SIG-M5 treated with dmso at 0.1 percent for 504 hours (cell line): ENCODE results near the gene RBFOX2.

Experiments
- DNase-seq: peaks from one replicate; lab custom pipeline; 2025; ENCODE audit not compliant: unreplicated experiment; lab: John Stamatoyannopoulos, UW

The RBFOX2 gene

DNA sequence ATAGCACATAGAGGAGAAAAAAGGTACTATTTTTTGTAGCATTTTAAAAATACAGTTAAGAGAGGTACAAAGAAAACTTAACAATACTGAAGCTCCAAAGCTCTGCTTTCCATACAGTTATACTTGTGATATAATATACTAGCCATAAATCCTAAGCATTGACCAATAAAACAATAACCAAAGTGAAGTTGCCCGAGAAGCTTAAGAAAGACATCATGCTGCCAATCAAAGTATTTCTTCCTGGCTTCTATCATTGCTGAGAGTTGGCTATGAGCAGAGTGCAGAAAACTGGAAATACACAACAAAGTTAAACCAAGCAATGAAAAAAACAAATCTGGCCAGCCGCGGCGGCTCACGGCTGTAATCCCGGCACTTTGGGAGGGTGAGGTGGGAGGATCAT is 84.2 kb downstream of the RBFOX2 start:
- DNase-seq: no peak

DNA sequence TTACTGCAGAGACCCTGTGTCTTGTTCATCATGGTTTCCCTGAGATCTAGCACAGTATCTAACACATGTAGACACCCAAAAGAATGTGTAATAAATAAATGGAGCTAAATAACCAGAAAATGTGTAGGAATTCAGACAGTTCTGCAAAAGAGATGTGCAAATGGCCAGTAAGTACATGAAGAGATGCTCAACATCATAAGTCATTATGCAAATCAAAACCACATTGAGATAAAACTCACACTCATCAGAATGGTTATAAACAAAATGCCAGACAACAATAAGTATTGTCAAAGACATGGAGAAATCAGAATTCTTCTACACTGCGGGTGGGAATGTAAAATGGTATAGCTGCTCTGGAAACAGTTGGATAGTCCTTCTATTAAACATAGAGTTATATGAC is 88.5 kb downstream of the RBFOX2 start:
- no peak for DNase-seq

DNA sequence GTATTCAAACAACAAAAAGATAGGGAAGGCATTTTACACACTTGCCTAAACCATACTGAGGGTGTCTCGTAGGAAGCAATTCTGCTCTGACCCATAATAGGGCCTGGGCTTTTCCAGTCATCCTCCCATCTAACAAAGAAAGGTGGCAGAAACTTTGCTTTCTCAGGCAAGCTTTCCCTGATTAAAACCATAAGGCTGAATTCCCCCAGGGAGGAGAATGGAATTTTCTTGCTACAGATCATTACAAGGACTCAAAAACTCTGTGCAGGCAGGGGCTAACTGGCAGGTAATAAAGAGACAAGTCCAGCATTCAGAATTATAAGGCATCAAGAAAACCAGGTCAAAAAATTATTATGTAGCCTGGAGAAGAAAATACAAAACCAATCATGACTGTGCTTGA is 90.4 kb downstream of the RBFOX2 start:
- DNase-seq: no peak

DNA sequence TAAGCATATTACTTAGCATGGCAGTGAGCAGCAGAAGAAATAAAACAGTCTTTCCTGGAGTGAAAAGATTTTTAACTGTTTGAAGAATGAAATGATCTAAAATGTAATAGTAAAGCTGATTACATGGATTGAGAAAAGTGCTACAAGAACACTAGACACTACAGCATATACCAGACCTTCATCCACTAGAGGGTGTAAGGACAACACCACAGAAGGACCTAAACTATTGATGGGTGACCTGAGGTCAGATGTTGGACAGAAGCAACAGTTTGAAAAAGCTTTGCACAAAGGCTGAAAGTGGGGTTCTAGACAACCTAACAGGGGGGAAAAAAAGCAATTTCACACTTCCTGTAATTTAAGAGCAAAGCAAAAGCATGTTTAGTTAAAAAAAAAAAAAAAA is 97.7 kb downstream of the RBFOX2 start:
- DNase-seq: peak; percentile 28

DNA sequence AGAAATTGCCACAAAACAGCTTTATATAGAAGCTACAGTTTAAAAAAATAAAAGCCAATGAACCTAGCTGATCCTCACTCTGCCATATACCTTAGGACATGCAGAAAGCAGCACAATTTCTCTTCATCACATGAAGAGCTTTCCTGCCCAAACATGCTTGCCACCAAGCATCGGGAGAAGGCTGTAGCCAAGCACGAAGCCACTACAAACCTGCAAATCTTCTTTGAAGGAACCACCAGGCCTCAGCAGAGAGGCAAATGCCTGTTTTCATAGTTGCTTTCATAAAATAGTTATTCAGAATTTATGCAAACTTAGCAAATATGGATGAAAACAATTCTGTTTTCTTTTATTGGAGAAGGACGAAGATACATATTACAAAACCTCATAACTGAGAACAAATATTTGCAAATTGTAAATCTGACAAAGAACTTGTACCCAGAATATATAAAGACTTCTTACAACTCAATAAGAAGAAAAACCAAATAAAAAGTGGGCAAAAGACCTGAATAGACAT is 100.3 kb downstream of the RBFOX2 start:
- DNase-seq: no peak

DNA sequence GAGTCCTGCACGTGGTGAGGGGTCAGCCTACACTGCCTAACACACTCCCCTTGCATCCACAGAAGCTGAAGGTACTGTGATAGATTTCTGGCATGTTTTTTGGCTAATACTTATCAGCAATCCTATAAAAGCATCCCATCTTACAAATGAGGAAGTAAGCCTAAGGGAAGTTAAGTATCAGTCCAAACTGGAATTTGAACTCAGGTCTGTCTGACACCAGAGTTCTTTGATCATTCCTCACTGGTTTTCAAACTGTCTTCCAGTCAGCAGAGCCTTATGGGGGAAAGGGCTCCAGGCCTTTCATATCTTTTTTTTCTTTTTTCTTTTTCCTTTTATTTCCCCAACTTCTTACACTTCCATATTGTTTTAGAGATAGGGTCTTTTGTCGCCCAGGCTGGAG is 105.6 kb downstream of the RBFOX2 start:
- DNase-seq: no peak

DNA sequence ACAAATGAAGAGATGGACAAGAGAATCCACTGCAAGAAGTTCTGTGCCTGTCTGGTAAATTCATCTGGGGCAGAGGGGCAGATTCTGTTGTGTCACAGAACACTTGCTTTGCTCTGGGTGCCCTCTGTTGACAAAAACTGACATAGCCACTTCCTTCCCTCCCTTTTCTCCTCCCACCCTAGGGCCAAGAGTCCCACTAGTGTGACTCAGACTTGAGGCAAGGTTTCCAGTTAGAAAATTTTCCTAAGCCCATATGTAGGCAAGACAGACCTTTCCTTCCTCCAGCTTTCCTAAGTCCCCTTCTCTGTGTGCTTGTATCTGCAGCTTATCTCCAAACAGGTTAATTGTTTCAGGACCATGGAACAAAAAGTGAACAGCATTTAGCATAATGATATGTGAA is 106.8 kb downstream of the RBFOX2 start:
- DNase-seq: peak; percentile 57

DNA sequence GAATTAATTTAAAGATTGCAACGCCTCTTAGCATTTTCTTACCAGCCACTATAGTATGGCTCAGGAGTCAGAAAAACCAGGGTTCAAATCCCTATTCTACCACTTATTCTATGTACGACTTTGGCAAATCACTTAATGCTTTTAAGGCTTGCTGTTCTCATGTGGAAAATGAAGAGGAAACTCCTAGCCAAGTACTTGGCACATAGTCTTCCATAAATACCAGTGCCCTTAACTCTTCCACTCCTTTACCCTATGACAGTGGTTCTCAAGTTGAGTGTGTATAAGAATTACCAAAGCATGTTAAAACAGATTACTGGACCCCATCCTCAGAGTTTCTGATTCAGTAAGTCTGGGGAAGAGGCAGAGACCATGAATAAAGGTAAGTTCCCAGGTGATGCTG is 107.6 kb downstream of the RBFOX2 start:
- no peak for DNase-seq

DNA sequence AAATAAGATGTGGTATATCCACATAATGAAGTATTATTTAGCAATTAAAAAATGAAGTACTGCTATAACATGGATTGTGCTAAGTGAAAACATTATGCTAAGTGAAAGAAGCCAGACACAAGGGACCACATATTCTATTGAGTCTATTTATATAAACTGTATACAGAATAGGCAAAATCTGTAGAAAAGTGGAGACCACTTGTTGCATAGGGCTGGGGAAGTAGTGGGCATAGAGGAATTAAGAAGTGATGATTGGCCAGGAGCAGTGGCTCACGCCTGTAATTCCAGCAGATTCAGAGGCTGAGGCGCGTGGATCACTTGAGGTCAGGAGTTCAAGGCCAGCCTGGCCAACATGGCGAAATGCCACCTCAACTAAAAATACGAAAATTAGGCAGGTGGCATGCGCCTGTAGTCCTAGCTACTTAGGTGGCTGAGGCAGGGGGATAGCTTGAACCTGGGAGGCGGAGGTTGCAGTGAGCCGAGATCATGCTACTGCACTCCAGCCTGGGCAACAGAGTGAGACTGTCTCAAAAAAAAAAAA is 109.6 kb downstream of the RBFOX2 start:
- no peak for DNase-seq

DNA sequence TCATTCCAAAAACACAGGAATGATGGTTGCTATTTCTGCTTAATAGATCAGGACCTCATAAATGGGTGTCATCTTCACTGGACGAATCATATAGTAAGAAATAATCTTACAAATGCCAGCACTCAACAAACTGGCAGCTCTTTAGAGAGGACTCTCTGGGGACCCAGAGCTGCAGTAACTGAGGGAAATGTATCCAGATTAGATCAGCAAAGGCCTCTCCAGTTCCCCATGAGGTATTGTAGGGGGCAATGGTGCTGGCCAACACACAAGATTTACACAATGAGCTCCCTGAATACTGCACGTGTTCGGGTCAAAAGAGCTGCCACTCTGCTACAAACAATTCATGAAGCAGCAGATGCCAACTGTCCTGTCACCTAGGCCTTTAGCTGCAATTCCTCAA is 110.2 kb downstream of the RBFOX2 start:
- no peak for DNase-seq

DNA sequence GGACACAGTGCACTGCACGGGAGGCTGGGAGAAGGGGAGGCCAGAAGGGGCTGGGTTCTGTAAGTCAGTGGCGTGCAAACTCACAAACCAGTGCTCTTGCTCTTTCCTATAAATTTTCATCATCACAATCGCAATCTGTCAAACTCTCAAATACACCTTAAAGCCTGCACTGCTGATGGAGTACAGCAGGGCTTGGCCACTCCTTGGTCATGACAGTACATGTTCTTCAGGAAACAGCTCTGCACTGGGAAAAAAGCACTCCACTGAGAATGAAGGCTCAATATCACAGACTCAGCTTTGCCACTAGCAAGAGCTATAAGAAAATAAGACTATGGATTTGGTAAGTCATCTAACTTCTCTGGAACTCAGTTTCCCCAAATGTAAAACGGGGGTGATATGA is 111.0 kb downstream of the RBFOX2 start:
- DNase-seq: no peak

DNA sequence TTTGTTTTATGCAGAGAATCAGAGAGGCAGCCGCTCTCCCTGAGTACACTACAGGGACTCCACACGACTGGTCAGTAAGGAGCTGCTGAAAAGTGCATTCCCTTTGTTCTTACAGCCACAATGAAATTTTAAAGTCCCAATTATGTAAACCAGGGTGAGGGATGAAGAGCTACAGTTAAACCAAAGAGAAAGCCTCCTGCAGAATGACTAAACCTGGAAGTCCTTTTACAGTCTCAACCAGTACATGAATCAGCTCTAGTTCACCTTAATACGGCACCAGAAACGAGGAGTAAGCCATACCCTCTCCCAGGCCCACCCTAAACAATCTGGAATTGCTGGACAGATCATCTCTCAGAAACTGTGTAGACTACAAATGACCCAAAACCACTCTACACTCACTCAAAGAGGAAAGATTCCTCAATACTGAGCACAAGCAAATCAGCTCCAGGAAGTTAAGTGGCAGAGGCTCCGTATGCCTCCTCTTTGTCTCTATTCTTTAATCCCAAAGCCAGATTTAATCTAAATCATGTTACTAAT is 113.1 kb downstream of the RBFOX2 start:
- no peak for DNase-seq

DNA sequence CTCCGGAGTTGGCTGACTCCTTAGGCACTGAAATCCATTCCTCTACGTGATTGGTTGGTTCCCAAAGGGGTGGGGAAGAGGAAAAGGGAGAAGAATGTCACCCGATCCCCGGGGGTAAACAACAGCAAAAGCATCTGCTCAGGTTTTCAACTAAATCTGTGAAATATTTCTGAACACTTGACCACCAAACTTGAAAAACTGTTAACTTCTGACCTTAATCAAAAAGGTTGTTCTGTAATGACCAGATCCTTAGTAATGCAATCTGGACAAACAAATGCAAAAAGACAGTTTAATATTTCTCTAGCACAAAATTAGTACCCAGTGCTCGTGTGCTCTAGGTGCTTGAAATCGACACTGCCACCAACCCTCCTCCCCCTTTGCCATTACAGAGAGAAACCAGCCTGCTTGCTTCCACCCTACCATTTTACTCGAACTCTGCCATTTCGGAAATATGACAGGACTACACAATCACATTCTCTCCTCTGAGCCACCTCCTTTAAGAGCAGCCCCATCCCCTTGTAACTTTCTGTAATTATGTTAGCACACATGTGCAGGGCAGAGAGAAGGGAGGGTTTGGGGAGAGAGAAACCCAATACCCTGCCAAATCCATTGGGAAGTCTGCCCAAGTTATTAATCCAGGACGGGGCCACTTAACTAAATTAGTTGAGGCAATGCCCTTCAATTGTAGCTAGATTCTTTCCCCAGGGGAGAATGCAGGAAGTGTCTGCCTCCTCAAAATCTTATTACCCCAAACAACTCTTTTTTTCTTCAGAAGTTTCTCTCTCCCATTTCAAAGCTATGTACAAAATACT is 113.8 kb downstream of the RBFOX2 start:
- DNase-seq: peak; percentile 50

DNA sequence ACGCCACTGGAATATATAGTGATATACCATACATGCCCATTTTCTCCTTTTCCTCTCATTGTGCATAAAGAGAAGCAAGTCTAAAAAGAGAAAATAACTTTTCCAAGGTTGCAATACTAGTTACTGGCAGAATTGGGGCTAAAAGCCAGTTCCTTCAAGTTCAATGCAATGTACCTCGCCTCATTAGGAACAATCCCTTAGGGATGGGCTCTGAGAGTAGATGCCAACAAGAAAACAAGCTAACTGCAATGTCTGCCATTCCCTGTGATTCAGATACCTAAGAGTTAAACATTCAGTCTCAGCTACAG is 114.3 kb downstream of the RBFOX2 start:
- no peak for DNase-seq

DNA sequence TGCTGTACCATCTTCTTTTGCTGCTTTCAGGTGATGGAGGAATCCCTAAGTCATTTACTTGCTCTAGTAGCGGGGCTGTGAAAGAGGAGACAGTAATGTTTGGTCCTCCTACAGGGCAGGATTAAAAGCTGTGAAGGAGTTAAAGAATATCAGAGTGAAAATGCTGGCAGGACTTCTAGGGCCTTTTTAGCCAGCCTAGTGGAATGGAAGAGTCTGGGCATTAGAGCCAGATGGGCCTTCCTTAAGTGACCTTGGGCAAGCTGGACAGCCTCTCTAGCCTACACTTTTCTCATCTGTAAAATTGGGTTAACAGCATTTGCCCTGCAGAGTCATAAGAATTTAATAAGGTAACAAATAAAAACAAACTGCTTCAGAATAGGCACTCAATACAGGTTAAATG is 114.7 kb downstream of the RBFOX2 start:
- DNase-seq: no peak

DNA sequence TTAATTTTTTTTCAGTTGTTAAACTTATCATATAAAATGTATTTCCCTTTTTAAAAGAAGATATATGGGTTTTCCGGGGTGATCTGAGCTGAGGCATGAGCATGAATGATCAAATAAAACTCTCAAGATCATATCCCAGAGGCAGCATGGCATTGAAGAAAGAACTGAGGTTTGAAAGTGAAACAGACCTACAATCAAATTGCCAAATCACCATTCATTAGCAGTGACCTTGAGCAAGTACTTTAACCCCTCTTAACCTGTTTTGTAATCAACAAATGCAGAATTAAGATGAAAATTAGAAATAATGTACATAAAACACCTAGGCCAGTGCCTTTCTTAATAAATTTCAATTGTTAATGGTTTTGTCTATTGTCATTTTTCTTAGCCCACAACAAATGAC is 116.0 kb downstream of the RBFOX2 start:
- no peak for DNase-seq

DNA sequence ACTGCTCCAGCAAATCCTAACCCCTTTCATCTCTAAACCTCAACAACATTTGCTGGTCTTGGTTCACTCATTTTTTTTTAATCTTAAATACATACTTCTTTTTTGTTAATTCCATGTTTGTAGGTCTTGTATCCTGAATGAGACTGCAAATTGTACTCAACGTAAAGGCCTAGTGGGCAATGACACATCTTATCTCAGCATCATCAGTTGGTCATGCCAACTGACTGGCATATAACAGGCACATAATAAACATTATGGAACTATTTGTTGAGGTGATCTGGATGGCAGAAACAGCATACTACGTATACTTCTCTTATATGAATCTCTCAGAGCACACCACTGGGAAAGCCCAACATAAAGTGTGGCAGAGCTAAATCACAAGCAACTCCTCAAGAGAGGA is 116.7 kb downstream of the RBFOX2 start:
- no peak for DNase-seq

DNA sequence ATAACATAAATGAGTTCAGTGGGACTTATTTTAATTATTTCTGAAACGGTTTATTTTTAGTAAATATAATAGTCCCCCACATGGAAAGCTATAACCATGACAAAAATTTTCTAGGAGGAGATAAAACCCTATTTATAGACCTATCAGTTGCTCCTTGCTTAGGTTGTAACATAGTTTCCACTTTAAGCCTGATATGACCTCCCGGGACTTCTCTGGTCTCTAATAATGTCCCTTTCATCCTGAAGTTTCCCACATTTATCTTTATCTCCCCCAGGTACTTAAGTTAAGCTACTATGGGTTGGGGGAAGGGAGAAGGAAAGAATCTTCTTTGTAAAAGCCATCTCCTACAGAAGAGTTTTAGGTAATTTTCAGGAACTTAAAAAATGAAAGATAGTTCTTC is 117.7 kb downstream of the RBFOX2 start:
- no peak for DNase-seq

DNA sequence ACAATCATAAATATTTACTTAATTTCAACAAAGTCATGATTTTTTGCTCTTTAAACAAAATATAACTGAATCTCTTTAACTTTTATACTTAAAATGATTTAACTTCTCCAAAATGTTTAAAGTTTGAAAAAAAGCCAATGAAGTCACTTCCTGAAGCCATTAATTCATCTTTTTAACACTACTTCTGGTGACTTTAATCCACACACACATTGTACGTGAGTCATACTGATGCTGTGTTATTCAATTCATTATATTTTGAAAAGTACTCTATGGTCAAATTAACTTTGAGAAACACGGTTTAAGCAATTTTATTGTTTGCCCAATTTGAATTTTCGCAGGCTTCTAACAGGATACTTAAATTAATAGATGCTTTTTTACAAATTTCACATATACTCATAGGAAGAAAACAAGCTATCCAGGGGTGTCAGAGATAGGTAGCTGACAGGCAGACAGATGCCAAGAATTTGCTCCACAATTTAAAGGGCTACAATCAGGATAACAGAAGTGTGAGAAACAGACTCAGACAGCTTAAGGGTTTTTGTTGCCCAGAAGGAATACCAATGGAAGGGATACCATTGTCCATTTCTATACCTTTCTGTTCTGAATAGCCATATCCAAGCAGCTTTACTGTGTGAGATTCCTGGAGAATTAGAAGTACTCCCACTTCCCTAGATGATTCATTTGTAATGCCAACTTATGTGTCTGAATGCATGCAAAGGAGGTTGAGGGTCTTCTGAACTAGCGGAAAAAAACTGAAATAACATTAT is 118.4 kb downstream of the RBFOX2 start:
- no peak for DNase-seq

DNA sequence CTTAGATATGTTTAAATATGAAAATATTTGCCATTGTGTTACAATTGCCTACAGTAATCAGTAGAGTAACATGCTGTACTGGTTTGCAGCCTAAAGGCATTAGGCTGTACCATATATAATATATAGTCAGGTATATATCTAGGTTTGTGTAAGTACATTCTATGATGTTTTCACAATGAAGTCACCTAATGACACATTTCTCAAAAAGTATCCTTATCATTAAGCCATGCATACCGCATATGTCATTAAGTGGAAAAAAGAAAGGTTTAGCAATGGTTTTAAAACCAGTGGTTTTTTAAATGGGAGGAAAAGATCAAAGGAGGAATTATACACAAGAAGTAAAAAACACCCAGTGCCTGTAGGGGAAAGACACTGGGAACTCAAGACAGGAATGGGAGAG is 122.7 kb downstream of the RBFOX2 start:
- DNase-seq: no peak

DNA sequence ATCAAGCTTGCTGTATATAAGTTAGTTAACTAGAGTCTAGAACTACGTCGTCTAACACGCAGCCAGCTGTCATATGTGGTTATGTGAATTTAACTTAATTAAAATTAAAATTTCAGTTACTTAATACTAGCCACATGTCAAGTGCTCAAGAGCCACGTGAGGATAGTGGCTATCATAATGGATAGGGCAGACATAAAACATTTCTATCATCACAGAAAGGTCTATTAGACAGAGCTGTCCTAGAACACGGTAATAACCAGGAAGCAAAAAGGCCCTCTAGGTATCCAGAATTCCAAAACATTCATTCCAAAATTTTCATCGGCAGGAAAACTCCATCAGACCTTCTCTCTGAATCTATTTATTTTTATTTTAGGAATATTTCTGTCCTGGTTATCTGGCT is 123.9 kb downstream of the RBFOX2 start:
- no peak for DNase-seq

DNA sequence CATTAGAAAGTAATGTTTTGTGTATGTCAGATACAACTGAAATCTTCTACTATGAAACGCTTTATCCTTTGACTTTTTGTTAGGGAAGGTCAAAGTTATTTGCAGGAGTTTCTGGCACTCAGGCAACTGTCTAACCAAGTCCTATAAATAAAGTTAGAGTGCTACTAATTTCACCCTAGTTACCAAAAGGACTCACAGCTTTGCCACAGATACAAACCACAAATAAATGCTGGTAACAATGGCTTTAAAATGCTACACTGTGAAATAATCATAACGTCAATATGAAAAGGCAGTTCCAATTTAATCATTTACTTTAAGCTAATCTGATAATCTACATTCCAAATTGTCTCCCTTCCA is 124.3 kb downstream of the RBFOX2 start:
- DNase-seq: no peak
